Nephron (organoid): ENCODE data around the gene VIPAS39.
A peak's percentile ranks its signal among the peaks of the same experiment; 100 is the strongest.

Source experiments
- H3K27ac Mint-ChIP-seq, 3 experiments: 2 replicates each; pipeline ENCODE4 v1.8.0; 2020; ENCODE audit warnings: mixed read lengths in 3 of 3, mild to moderate bottlenecking in 2 of 3, moderate library complexity in 1 of 3
- H3K27me3 Mint-ChIP-seq: 2 replicates; pipeline ENCODE4 v1.8.0; 2021; ENCODE audit warnings: low read depth, mild to moderate bottlenecking, moderate library complexity, mixed read lengths
- H3K36me3 Mint-ChIP-seq: 2 replicates; pipeline ENCODE4 v1.8.0; 2020; ENCODE audit warnings: low read depth, mixed read lengths
- H3K4me1 Mint-ChIP-seq: 2 replicates; pipeline ENCODE4 v1.8.0; 2020; ENCODE audit warnings: mixed read lengths
- H3K4me3 Mint-ChIP-seq, 3 experiments: 2 replicates each; pipeline ENCODE4 v1.8.0; 2020; ENCODE audit warnings: mild to moderate bottlenecking in 3 of 3, mixed read lengths in 3 of 3, moderate library complexity in 2 of 3
- H3K9me3 Mint-ChIP-seq: 2 replicates; pipeline ENCODE4 v1.8.0; 2020; ENCODE audit warnings: mixed read lengths
- CTCF ChIP-seq, 3 experiments: fragments of 200-600 bp; sonication (generic); IDR thresholded peaks; one replicate each; pipeline ENCODE4 v1.5.0; 2021; ENCODE audit warnings: antibody characterized with exemption in 3 of 3; ENCODE audit not compliant: unreplicated experiment in 3 of 3

The VIPAS39 gene

GRCh38 chr14:77457115-77457521 is 283 bp downstream of the VIPAS39 start:
- Mint-ChIP-seq H3K27me3 (no peaks in the 10 kb centered on the region), H3K4me3 (peak overlapping the region; percentile 99 to 100 (median 100)), H3K4me1 (peaks cover 18% of the 10 kb centered on the region), H3K27ac (peak overlapping the region; percentile 98 to 100 (median 99)), H3K9me3 (no peaks in the 10 kb centered on the region), H3K36me3 (peaks cover 35% of the 10 kb centered on the region)
- no peak for TF ChIP-seq CTCF (IDR thresholded peaks at IDR 0.05; ENCODE audit: unreplicated experiment in 3 of 3)

- no peak for TF ChIP-seq CTCF (IDR thresholded peaks at IDR 0.05; ENCODE audit: unreplicated experiment in 3 of 3)
- peak overlapping the region in 1 of 3 experiments; percentile 99 for H3K27ac Mint-ChIP-seq
- peaks cover 33% of the 10 kb centered on the region for H3K36me3 Mint-ChIP-seq
- peak overlapping the region; percentile 99 to 100 (median 100) for H3K4me3 Mint-ChIP-seq
- peaks cover 18% of the 10 kb centered on the region for H3K4me1 Mint-ChIP-seq
- no peaks in the 10 kb centered on the region for H3K9me3 Mint-ChIP-seq
- no peaks in the 10 kb centered on the region for H3K27me3 Mint-ChIP-seq
Observed at GRCh38 chr14:77455966-77456640, 1.3 kb downstream of the VIPAS39 start.

GRCh38 chr14:77442196-77442595 is 15.2 kb downstream of the VIPAS39 start:
- no peak for TF ChIP-seq CTCF (IDR thresholded peaks at IDR 0.05; ENCODE audit: unreplicated experiment in 3 of 3)
- Mint-ChIP-seq H3K4me3 (no peak overlapping the region), H3K4me1 (no peaks in the 10 kb centered on the region), H3K36me3 (peaks cover 48% of the 10 kb centered on the region), H3K27me3 (no peaks in the 10 kb centered on the region), H3K9me3 (no peaks in the 10 kb centered on the region), H3K27ac (no peak overlapping the region)

GRCh38 chr14:77439861-77440260 is 17.5 kb downstream of the VIPAS39 start:
- H3K4me3 Mint-ChIP-seq, result no peak overlapping the region

GRCh38 chr14:77438596-77438995 is 18.8 kb downstream of the VIPAS39 start:
- peaks cover 64% of the 10 kb centered on the region for H3K36me3 Mint-ChIP-seq
- H3K9me3 Mint-ChIP-seq, result no peaks in the 10 kb centered on the region
- H3K27me3 Mint-ChIP-seq, result no peaks in the 10 kb centered on the region
- no peak for TF ChIP-seq CTCF (IDR thresholded peaks at IDR 0.05; ENCODE audit: unreplicated experiment in 3 of 3)
- H3K27ac Mint-ChIP-seq, result no peak overlapping the region
- H3K4me1 Mint-ChIP-seq, result no peaks in the 10 kb centered on the region
- no peak overlapping the region for H3K4me3 Mint-ChIP-seq

More at GRCh38 chr14:77439861-77440260, 17.5 kb downstream of the VIPAS39 start:
- no peak for TF ChIP-seq CTCF (IDR thresholded peaks at IDR 0.05; ENCODE audit: unreplicated experiment in 3 of 3)
- no peaks in the 10 kb centered on the region for H3K9me3 Mint-ChIP-seq
- H3K27ac Mint-ChIP-seq, result no peak overlapping the region
- H3K4me1 Mint-ChIP-seq, result no peaks in the 10 kb centered on the region
- H3K27me3 Mint-ChIP-seq, result no peaks in the 10 kb centered on the region
- H3K36me3 Mint-ChIP-seq, result peaks cover 60% of the 10 kb centered on the region

- Mint-ChIP-seq H3K36me3 (peaks cover 55% of the 10 kb centered on the region), H3K9me3 (no peaks in the 10 kb centered on the region), H3K27ac (no peak overlapping the region), H3K27me3 (no peaks in the 10 kb centered on the region), H3K4me3 (no peak overlapping the region), H3K4me1 (no peaks in the 10 kb centered on the region)
- no peak for TF ChIP-seq CTCF (IDR thresholded peaks at IDR 0.05; ENCODE audit: unreplicated experiment in 3 of 3)
Observed at GRCh38 chr14:77436042-77436441, 21.4 kb downstream of the VIPAS39 start.
